AML-193 (cell line): ENCODE measurements around the gene IRGM.
"Not testable (repeated sequence)": the region's sequence is repeated elsewhere in the genome, so short reads cannot be mapped to it uniquely, and the experiment has no call there.

ENCODE experiments used
- DNase-seq, 2 experiments: peaks; one replicate each; lab custom pipeline; 2025; lab: John Stamatoyannopoulos, UW

Gene IRGM, protein sequence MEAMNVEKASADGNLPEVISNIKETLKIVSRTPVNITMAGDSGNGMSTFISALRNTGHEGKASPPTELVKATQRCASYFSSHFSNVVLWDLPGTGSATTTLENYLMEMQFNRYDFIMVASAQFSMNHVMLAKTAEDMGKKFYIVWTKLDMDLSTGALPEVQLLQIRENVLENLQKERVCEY

DNA sequence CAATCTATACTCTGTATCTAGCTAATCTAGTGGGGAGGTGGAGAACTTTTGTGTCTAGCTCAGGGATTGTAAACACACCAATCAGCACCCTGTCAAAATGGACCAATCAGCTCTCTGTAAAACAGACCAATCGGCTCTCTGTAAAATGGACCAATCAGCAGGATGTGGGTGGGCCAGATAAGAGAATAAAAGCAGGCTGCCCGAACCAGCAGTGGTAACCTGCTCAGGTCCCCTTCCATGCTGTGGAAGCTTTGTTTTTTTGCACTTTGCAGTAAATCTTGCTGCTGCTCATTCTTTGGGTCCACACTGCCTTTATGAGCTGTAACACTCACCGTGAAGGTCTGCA is at the start of gene IRGM:
Gene IRGM (plus strand): TSS at position 214 of the 346 bp plus-strand sequence. CDS start 1,603 bp downstream, outside the sequence.
- not testable (repeated sequence) for DNase-seq

DNA sequence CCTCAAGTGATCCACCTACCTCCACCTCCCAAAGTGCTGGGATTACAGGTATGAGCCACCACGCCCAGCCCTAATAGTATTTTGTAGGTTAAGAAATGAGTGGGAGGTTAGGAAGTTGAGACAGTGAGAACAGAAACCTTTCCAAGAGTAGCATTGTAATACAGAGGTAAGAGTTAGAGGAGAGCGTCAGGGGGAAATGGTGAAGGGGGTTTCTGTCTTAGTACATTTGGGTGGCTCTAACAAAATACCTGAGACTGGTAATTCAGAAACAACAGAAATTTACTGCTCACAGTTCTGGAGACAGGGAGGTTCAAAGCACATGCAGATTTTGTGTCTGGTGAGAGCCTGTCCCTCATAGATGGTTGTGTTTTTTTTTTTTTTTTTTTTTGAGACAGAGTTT is 48.9 kb upstream of the IRGM start:
- no peak for DNase-seq

DNA sequence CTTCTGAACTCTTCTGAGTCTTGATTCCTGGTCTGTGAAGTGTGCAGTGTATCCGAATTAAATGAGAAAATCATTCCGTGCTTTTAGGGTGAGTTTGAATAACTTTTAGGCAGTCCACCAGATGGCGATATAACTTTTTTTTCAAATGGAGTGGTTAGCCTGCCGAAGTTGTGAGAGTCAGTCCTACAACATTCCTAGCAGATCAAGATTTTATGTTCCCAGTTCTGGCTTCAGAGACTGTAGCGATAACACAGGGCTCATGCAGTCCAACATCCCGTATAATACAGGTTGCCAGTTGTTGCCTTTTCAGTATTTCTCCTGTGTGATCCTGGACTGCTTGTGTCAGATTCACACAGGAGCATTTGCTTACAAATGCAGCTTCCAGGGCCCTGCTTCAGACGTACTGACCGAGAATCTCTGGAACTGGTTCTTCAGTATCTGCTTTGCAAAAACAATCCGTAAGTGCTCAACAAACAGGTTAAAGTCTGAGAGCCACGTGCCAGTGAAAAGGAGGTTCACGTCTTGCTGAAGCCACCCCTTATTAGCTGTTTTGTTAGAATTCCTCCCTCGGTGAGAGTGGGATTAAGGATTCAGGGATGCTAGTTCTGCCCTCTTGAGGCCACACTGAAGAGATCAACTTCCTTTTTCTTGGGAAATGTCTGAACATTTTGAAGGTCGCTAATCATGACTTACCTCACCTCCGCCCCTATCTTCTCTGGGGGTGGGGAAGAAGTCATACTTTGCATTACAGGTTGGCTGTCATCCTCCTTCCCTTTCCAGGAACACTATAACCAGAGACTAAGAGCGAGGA is 45.0 kb upstream of the IRGM start:
- peak; percentile 60 to 74 for DNase-seq

DNA sequence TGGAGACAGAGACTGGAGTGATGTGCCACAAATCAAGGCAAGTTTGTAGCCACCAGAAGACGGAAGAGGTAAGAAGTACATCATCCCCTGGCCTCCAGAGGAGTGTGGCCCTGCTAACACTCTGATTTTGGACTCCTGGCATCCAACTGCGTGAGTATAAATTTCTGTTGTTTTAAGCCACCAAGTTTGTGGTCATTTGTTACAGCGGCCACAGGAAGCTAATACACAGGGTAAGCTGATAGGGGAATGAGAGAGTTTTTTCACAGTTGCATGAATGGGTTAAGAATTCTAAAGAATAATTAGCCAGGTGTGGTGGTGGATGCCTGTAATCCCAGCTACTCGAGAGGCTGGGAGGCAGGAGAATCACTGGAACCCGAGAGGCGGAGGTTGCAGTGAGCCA is 41.9 kb upstream of the IRGM start:
- DNase-seq: no peak

DNA sequence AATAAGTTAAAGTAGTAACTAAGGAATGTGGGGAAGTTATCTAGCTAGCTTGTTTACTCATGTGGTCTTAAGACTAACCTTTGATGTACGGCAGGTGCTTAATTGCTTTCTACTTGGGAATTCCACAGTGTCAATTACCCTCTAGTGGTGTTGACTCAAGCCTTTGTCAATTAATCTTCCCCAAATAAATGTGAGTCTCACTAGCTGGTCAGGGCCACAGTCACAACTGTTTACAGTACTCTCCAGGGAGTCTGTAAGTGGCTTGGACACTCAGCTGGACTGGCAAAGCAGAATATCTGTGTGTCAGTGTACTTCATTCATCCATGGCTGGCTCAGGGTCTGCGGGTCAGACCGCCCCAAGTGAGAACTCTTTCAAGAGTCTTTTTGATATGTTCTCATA is 37.0 kb upstream of the IRGM start:
- no peak for DNase-seq

DNA sequence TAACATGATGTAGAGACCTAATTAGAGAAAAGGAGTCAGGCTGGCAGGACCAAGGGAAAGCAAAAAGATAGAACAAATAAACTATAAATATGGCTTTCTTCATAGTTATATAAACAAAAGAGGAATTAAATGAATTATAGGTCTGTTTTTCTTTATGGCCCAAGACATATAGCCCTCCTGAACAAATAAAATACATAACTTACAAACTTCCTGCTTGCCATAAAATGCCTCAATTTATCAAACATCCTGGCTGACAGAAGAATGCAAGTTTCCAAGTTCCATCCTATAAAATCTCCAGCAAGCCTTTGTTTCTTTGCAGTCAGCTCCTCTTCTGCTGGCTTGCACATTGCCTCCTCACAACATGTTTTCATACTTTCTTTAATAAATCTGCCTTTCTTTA is 31.3 kb upstream of the IRGM start:
- no peak for DNase-seq

DNA sequence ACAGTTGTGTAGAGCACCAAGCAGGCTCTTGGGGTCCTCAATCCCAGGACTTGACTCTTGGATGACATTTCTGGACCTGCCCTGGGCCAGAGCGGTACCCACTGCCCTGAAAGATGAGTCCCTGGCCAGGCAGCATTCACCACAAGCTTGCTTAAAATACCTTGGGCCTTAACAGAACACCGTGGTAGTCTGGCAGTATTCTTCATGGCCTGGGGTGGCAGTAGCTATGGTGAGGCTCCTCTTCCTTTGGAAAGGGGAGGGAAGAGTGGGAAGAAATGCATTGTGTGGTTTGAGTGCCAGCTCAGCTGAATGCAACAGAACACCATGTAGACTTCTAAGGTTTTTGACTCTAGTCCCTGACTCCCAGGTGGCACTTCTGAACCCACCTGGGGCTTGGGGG is 29.4 kb upstream of the IRGM start:
- DNase-seq: no peak

DNA sequence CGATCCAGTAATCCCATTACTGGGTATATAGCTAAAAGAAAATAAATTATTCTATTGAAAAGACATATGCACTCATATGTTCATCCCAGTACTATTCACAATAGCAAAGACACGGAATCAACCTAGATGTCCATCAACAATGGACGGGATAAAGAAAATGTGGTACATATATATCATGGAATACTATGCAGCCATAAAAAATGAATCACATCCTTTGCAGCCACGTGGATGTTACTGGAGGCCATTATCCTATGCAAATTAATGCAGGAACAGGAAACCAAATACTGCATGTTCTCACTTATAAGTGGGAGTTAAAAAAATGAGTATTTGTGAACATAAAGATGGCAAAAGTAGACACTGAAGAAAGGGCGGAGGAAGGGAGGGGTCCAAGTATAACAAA is 16.6 kb upstream of the IRGM start:
- no peak for DNase-seq

DNA sequence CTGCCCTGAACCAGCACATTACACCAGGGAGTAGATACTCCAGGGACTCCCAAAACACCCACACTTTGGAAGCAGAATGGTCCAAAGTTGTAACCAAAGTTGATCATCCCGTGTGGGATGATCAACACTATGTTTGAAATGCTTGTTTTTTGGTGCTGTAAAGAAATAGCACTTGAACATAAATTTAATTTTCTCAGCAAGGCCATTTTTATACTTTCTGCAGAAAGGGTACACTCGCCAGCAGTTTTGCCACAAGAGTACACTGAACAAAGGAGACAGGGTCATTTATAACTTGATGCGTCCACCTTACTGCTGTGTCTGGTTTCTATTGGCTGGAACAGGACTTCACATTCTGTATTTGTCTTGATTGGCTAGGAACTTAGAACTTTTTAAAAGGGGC is 14.5 kb upstream of the IRGM start:
- DNase-seq: not testable (repeated sequence)

DNA sequence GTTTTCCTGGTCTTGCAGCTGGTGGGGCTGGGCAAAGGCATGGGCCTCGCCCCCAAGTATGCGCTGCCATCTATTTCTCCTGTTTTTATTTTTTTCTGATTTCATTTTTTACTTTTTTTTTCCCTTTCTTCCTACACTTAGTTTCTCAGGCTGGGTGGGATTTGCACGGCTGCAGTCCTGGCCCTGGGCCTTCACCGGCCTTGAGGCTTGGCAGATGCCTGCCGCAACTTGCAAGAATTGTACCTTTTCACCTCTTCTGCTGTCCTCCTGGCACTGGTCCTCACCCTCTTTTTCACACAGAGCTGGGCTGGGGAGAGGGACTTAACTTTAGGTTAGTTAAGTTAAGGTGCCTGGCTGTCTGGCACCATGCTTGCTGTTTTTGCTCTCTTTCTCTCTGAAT is 10.3 kb upstream of the IRGM start:
- DNase-seq: no peak

DNA sequence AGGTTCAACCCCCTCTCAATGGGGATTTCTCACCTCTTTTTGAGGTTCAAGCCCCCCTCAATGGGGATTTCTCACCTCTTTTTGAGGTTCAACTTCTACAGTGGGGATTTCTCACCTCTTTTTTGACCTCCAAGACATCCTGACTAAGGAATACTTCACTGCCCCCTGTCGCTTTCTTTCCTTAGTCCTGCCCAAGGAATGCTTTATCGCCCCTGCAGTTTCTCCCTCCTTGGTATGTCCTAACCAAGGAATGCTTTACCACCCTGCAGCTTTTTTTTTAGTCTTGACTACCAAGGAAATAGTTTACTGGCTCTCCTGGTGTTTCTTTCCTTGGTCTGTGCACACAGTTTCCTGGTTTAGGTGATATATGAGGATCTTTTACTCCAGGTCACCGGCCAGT is 9.6 kb upstream of the IRGM start:
- DNase-seq: no peak

DNA sequence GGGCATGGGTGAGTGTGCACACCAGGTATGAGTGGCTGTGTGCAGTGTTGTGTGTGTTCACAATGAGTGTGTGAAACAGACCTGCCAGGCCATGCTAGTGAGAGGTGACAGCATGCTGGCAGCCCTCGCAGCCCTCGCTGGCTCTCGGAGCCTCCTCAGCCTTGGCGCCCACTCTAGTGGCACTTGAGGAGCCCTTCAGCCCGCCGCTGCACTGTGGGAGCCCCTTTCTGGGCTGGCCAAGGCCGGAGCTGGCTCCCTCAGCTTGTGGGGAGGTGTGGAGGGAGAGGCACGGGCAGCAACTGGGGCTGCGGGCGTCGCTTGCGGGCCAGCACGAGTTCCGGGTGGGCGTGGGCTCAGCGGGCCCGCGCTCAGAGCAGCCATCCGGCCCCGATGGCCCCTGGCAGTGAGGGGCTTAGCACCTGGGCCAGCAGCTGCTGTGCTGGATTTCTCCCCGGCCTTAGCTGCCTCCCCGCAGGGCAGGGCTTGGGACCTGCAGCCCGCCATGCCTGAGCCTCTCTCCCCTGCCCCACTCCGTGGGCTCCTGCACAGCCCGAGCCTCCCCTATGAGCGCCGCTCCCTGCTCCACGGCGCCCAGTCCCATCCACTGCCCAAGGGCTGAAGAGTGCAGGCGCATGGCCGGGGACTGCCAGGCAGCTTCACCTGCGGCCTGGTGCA is 999 bp upstream of the IRGM start:
- DNase-seq: not testable (repeated sequence)

DNA sequence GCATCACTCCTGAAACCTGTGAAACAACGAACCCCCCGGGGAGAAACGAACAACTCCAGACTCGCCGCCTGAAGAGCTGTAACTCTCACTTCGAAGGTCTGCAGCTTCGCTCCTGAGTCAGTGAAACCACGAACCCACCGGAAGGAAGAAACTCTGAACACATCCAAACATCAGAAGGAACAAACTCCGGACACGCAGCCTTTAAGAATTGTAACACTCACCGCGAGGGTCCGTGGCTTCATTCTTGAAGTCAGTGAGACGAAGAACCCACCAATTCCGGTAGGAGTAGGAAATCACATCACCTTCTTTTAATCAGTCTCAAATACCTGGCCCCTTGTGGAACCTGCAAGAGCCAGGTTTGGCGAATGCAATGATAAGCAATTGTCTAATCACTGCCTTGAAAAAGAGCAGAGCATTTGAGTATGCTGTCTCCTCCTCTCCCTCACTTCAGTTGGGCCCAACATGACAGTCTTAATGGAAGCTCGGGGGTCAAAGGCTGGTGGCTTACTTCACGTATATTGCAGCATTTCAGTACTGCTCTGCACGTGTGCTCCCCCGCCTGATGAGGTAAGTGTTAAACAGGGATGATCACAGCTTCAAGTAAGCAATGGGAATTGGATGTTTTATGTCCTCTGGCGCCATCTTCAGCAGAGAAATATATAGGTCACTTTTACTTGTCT is 473 bp downstream of the IRGM start:
- DNase-seq: peak; percentile 93 to 94

DNA sequence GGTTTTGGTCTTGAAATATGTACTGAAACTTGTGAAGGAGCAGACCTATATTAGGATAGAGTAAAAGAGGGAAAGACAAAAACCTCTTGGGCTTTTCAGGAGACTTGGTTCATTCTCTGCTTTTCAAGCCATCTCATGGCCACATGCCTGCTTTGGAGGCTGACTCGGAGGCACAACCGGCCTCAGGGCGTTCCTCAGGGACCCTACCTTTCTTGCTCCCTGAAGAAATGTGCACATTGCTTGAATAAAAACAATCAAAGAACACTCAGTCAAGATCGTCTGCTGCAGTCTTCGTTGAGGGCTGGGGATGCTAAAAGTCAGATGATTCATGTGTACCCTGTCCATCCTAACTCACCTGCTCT is 994 bp downstream of the IRGM start:
- no peak for DNase-seq

DNA sequence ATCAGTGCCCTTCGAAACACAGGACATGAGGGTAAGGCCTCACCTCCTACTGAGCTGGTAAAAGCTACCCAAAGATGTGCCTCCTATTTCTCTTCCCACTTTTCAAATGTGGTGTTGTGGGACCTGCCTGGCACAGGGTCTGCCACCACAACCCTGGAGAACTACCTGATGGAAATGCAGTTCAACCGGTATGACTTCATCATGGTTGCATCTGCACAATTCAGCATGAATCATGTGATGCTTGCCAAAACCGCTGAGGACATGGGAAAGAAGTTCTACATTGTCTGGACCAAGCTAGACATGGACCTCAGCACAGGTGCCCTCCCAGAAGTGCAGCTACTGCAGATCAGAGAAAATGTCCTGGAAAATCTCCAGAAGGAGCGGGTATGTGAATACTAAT is 1.9 kb downstream of the IRGM start:
- DNase-seq: no peak

DNA sequence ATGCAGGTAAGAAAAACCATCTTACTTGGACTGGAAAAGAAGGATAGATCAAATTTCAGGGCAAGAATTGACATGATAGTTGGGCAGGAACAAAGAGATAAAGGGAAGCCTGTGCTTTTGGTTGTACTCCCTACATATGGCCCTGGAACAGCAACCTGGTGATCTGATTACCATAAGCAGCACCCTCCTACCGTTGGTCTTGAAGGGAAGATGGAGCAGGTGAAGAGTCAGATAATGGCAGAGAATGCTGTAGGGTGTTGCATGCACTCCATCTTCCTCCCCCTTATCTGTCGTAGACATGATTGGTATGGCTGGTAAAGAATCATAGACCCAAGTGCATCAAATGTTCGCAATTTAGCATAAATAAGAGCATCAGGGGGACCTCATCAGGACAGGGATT is 4.7 kb downstream of the IRGM start:
- DNase-seq: no peak

DNA sequence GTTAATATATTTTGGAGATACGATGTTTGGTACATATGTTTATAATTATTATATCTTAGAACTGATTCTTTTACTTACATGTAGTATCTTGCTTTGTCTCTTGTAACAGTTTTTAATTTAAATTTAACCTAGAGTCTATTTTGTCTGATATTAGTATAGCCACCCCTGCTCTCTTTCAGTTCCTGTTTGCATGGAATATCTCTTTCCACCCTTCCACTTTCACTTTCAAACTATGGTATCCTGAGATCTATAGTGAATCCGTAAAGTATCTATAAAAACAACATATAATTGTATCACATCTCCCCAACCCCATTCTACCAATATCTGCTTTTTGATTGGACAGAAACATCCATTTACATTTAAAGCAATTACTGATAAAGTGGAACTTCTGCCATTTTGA is 7.2 kb downstream of the IRGM start:
- DNase-seq: peak in 1 of 2 experiments; percentile 9

DNA sequence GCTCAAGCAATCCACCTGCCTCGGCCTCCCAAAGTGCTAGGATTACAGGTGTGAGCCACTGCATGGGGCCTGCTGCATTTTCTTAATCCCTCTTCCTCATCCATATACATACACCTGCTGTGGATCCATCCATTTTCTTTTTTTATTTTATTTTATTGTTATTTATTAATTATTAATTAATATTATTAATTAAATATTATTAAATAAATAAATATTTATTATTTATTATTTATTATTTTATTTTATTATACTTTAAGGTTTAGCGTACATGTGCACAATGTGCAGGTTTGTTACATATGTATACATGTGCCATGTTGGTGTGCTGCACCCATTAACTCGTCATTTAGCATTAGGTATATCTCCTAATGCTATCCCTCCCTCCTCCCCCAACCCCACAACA is 10.4 kb downstream of the IRGM start:
- DNase-seq: not testable (repeated sequence)

DNA sequence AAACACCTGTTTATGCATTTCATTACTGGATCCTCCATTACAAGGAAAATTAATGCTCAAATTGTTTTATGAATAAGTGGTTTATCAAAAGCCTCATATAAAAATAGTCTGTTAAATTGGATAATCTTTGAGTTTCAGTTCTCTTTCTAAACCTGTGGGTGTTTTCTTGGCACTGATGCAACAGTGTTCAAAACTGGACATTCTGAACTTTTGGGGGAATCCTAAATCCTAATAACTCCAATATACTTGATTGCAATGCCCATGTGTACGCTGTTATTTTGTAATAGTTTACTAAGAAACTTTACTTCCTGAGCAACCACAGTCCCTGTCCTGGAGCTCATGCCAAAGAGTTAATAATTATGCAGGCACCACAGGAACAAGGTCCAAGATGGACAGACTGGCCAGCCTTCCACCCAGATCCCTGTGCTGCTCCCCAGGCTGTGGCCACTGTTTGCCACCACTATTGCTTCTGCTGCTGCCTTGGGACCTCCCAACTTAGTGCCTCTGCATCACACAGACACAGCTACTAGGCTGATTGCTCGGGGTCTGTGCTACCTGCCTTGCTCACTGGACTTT is 14.0 kb downstream of the IRGM start:
- no peak for DNase-seq

DNA sequence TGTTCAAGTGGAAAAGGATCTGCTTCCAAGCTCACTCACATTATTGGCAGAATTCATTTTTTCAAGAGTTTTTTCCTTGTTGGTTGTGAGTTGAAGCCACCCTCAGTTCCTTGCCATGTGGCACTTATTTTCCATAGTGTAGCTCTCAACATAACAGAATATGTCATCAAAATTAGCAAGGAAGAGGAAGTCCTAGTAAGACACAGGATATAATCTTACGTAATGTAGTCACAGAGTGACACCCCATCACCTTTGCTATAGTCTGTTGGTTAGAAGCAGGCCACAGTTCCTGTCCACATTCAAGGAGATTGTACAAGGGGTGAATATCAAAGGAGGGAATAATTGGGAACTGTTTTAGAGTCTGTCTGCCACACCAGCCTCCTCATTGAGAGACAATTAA is 15.7 kb downstream of the IRGM start:
- peak; percentile 80 to 82 for DNase-seq

DNA sequence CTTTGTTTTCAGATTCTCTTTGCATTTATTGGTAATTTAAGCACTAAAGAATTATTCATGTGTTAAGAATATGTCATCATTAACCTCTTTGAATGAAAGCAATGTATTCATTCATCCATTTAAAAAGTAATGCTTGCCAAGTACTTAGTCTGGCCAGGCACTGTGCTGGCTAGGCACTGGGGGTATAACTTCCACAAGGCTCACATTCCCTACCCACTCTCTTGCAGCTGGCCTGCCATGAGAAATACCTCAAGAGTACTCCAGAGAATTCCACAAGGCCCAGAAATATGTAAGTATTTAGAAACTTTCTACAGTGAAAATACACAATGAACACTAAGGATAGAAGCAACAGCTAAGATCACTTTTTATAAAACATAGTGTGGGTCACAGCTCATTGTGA is 33.0 kb downstream of the IRGM start:
- no peak for DNase-seq
